Spleen (tissue), 11 donors: Measurements from ENCODE around the gene PFKM. TPM values are rescaled to one million over a fixed set of nuclear protein-coding genes. Genes with fewer than 3 reads are reported as not detected.
"Not testable (repeated sequence)": the region's sequence is repeated elsewhere in the genome, so short reads cannot be mapped to it uniquely, and the experiment has no call there.

Experiments
- DNase-seq: peaks from one replicate; pipeline ENCODE4 v3.0.0-alpha.2; 2020
- H3K27ac ChIP-seq, 8 donors: fragments of 200-600 bp; sonication (generic) in 7 of 8; 1 replicate in 4 of 8; 2 replicates in 4 of 8; pipeline versions ENCODE4 v1.5.0 to v1.8.0; 2016 to 2021; ENCODE audit warnings: inconsistent platforms in 4 of 8, mild to moderate bottlenecking in 4 of 8, moderate library complexity in 1 of 8
- H3K27me3 ChIP-seq, 7 donors: fragments of 200-600 bp; sonication (generic) in 6 of 7; replicated peaks in 1 of 7; 1 replicate in 4 of 7; 2 replicates in 3 of 7; pipeline versions ENCODE4 v1.5.0 to v1.8.0; 2016 to 2021; ENCODE audit warnings: inconsistent platforms in 3 of 7, mild to moderate bottlenecking in 1 of 7
- H3K36me3 ChIP-seq, 6 donors: fragments of 200-600 bp; sonication (generic) in 5 of 6; 1 replicate in 4 of 6; 2 replicates in 2 of 6; pipeline versions ENCODE4 v1.5.0 to v1.8.0; 2016 to 2021; ENCODE audit warnings: inconsistent platforms in 2 of 6
- H3K4me1 ChIP-seq, 6 donors: fragments of 200-600 bp; sonication (generic) in 5 of 6; 1 replicate in 3 of 6; 2 replicates in 3 of 6; pipeline versions ENCODE4 v1.5.0 to v1.8.0; 2016 to 2021; ENCODE audit warnings: inconsistent platforms in 3 of 6
- H3K4me3 ChIP-seq, 8 donors: fragments of 200-600 bp; sonication (generic) in 7 of 8; 1 replicate in 4 of 8; 2 replicates in 4 of 8; pipeline versions ENCODE4 v1.5.0 to v1.8.0; 2016 to 2021; ENCODE audit warnings: inconsistent platforms in 4 of 8, mild to moderate bottlenecking in 4 of 8, moderate library complexity in 2 of 8
- H3K9me3 ChIP-seq, 8 donors: fragments of 200-600 bp; sonication (generic) in 7 of 8; 1 replicate in 4 of 8; 2 replicates in 4 of 8; pipeline versions ENCODE4 v1.5.0 to v1.8.0; 2016 to 2021; ENCODE audit warnings: inconsistent platforms in 4 of 8
- POLR2A ChIP-seq, 3 donors: fragments of 450-650 bp; IDR thresholded peaks; one replicate each; pipeline ENCODE4 v1.5.1; 2017; ENCODE audit warnings: antibody characterized with exemption in 3 of 3, mild to moderate bottlenecking in 1 of 3
- POLR2AphosphoS5 ChIP-seq, 3 donors: sonication (generic); formaldehyde crosslinking; IDR thresholded peaks; one replicate each; pipeline ENCODE4 v1.5.1; 2017; ENCODE audit warnings: antibody characterized with exemption in 3 of 3
- whole genome bisulfite sequencing, 5 donors: extraction: QIAGEN DNeasy Blood & Tissue Kit in 3 of 5; methylation state at CpG; one replicate each; pipeline versions ENCODE4 v1.1.5 to v1.1.7; 2013 to 2018; 5-methylcytosine and 5-hydroxymethylcytosine counted together
- intact Hi-C: fragments of 100-400 bp; cut with DNase I; formaldehyde crosslinking; loops from one replicate; pipeline ENCODE4 v1.15.0; 2023; ENCODE audit warnings: low total_unique reads
- polyA plus RNA-seq, 3 donors: library from polyadenylated mRNA; stranded (reverse); fragments of 200-250 nt; gene quantifications; one replicate each; pipeline ENCODE4 v1.2.1, GENCODE V29; 2013
- total RNA-seq, 7 donors: library from RNA; depleted of rRNA in 3 of 7; stranded (reverse); fragments of >200 nt in 3 of 7; fragmentation: NEBNext Ultra II Directional in 4 of 7; extraction: Animal tissue kit (Norgen Biotek cat#: 25700) in 4 of 7; gene quantifications; one replicate each; pipeline versions ENCODE4 v1.1.0 to v1.2.1, GENCODE V29; 2016 to 2021
- TF ChIP-seq, protein P1 (sequence below), 11 experiments: fragments of 200-600 bp in 7 of 11; fragments of 450-650 bp in 4 of 11; sonication (generic) in 4 of 11; IDR thresholded peaks in 8 of 11; conservative IDR thresholded peaks in 3 of 11; 1 replicate in 7 of 11; 2 replicates in 4 of 11; pipeline versions ENCODE4 v1.4.0 to v1.8.0; 2016 to 2021; ENCODE audit warnings: antibody characterized with exemption in 11 of 11, inconsistent platforms in 4 of 11, mild to moderate bottlenecking in 1 of 11
- donor health status: healthy with polysubstance abuse.
- donor health status: DM: no; HTN: no; CAD: no; lungs with moderate emphysema.
- donor health status: DM: no; HTN: no; CAD: no.
- donor health status: Bipolar disorder and iron deficiency.
- donor health status: healthy.
- donor health status: DM: no; HTN: no; CAD: no.
- donor health status: DM: yes; HTN: yes; CAD: no.

The PFKM gene
- total and polyA plus RNA-seq, 10 donors, result 13.6 to 52.5 (median 30.7) TPM

DNA sequence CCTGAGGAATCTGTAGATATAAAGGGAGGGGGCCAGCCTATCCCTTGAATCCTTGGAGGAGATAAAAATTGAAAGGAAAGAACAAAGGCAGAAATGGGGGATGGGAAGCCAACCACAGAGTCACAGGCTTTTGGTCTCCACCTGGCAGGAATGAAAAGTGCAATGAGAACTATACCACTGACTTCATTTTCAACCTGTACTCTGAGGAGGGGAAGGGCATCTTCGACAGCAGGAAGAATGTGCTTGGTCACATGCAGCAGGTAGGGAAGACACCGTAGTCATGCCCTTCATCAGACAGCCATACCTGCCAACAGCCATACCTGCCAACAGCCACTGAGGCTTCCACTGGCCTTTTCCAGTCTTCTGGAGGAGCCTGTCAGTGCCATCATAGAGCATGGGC is 24.7 kb downstream of the PFKM start:
- Histone ChIP-seq H3K4me1 (no peaks in the 10 kb centered on the region), H3K9me3 (no peaks in the 10 kb centered on the region), H3K4me3 (no peak overlapping the region), H3K36me3 (peaks cover 0 to 100% (median 81%) of the 10 kb centered on the region in 6 donors), H3K27ac (no peak overlapping the region), H3K27me3 (no peaks in the 10 kb centered on the region)
- DNase-seq, result no peak
- TF ChIP-seq POLR2A (IDR thresholded peaks at IDR 0.05), result no peak
- TF ChIP-seq, protein P1, sequence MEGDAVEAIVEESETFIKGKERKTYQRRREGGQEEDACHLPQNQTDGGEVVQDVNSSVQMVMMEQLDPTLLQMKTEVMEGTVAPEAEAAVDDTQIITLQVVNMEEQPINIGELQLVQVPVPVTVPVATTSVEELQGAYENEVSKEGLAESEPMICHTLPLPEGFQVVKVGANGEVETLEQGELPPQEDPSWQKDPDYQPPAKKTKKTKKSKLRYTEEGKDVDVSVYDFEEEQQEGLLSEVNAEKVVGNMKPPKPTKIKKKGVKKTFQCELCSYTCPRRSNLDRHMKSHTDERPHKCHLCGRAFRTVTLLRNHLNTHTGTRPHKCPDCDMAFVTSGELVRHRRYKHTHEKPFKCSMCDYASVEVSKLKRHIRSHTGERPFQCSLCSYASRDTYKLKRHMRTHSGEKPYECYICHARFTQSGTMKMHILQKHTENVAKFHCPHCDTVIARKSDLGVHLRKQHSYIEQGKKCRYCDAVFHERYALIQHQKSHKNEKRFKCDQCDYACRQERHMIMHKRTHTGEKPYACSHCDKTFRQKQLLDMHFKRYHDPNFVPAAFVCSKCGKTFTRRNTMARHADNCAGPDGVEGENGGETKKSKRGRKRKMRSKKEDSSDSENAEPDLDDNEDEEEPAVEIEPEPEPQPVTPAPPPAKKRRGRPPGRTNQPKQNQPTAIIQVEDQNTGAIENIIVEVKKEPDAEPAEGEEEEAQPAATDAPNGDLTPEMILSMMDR (IDR thresholded peaks at IDR 0.05 in 8 of 11, conservative IDR thresholded peaks at IDR 0.05 in 3 of 11), result no peak
- TF ChIP-seq POLR2AphosphoS5 (IDR thresholded peaks at IDR 0.05), result no peak
- intact Hi-C loops, result no loop called here
- 82 to 98% (median 91%) methylated on average over 2 of the region's 2 CpGs for WGBS, 5 donors

DNA sequence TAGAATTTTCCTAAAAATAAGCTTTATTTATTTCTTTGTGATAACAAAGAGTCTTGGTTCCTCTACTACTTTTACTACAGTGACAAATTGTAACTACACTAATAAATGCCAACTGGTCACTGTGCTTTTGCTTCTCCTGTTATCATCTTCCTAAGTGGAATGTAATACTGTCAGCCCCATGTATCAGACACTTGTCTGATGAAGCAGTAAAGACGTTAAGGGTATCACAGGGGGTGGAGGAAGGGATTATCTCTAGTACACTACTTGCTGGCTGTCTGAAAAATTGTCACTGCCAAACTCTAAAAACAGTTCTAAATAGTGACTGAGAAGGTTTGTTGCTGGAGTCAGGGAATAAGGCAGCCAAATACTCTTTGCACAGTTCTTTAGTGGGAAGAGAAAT is 26.8 kb downstream of the PFKM start:
- Histone ChIP-seq H3K9me3 (no peaks in the 10 kb centered on the region), H3K27ac (no peak overlapping the region), H3K36me3 (peaks cover 2 to 100% (median 83%) of the 10 kb centered on the region in 6 donors), H3K4me1 (no peaks in the 10 kb centered on the region), H3K27me3 (no peaks in the 10 kb centered on the region), H3K4me3 (no peak overlapping the region)
- 68 to 86% (median 74%) methylated on average over 1 of the region's 1 CpG for WGBS, 5 donors
- TF ChIP-seq, protein P1 (IDR thresholded peaks at IDR 0.05 in 8 of 11, conservative IDR thresholded peaks at IDR 0.05 in 3 of 11), result no peak
- no peak for TF ChIP-seq POLR2AphosphoS5 (IDR thresholded peaks at IDR 0.05)
- TF ChIP-seq POLR2A (IDR thresholded peaks at IDR 0.05), result no peak
- no peak for DNase-seq
- intact Hi-C loops, result no loop called here

DNA sequence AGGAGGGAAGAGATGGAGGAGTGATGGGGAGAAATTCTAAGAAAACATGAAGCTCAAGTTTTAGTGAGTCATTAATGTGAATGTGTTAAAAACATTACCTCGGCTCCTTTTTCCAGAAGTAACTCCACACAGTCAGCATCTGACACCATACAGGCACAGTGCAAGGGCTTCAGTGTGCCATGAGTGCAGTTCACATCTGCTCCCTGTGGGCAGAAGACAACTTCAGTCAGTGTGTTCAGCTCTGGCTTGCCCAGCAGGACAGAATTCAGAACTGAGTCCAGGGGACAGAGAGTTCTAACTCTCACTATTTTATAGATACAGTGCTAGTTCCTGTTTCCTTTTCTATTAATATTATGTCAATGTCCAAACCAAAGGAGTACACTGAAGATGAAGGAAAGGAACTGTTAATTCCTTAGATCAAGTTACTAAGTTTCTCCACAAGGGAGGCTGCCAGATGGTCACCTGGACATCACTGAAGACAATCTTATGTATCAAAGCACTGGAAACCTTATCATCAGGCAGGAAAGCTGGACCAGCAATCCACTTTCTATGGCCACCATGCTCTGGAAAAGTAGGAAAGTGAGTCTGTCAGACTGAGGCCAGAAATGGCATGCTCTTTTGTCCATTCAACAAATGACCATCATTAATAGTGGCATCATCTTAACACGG is 32.1 kb downstream of the PFKM start:
- H3K4me1 ChIP-seq, result peaks cover 2 to 42% (median 12%) of the 10 kb centered on the region in 6 donors
- DNase-seq, result no peak
- H3K9me3 ChIP-seq, result no peaks in the 10 kb centered on the region
- peaks cover 2 to 87% (median 67%) of the 10 kb centered on the region in 6 donors for H3K36me3 ChIP-seq
- WGBS, 5 donors, result 64 to 92% (median 80%) methylated on average over 2 of the region's 2 CpGs
- intact Hi-C loops, result loop anchor here (10.0 kb wide), 1 partner anchor 46 kb away; the partner anchor contains the start of gene SENP1
- H3K4me3 ChIP-seq, result no peak overlapping the region
- no peak overlapping the region for H3K27ac ChIP-seq
- TF ChIP-seq POLR2AphosphoS5 (IDR thresholded peaks at IDR 0.05), result no peak
- TF ChIP-seq, protein P1 (IDR thresholded peaks at IDR 0.05 in 8 of 11, conservative IDR thresholded peaks at IDR 0.05 in 3 of 11), result no peak
- TF ChIP-seq POLR2A (IDR thresholded peaks at IDR 0.05), result no peak
- H3K27me3 ChIP-seq, result no peaks in the 10 kb centered on the region

DNA sequence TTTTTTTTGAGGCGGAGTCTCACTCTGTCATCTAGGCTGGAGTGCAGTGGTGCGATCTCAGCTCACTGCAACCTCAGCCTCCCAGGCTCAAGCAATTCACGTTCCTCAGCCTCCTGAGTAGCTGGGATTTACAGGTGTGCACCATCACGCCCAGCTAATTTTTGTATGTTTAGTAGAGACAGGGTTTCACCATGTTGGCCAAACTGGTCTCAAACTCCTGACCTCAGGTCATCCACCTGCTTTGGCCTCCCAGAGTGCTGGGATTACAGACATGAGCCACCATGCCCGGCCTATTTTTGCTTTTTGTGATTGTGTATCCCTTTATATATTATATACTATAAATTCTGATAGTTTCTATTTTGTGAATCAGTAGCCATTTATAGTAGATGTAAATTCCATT is 36.6 kb downstream of the PFKM start:
- Histone ChIP-seq H3K36me3 (peaks cover 0 to 41% (median 26%) of the 10 kb centered on the region in 6 donors), H3K4me3 (peak overlapping the region in 3 of 8 donors; percentile 80 to 96 (median 94)), H3K4me1 (peaks cover 6 to 65% (median 26%) of the 10 kb centered on the region in 6 donors)
- H3K27ac ChIP-seq, DNase-seq, H3K27me3 ChIP-seq, H3K9me3 ChIP-seq: not testable (repeated sequence)
- intact Hi-C loops, result loop anchor here (10.0 kb wide), 1 partner anchor 51 kb away; the partner anchor contains the start of gene SENP1
- WGBS, 5 donors, result 92 to 98% (median 96%) methylated on average over 5 of the region's 5 CpGs
